ENCODE results near the gene CTDSPL.

The CTDSPL gene

GRCh38 chr3:38005076-38006020, 143.7 kb downstream of the CTDSPL start:
- no peak for TF ChIP-seq CTCF (IDR thresholded peaks at IDR 0.05; ENCODE audit: control insufficient read depth, extremely low read depth, insufficient read depth)
- H3K4me3 ChIP-seq (ENCODE audit: low read depth, low read length), result no peak overlapping the region
- DNase-seq (ENCODE audit: low read depth), result no peak

GRCh38 chr3:38006031-38006430, 144.4 kb downstream of the CTDSPL start:
- DNase-seq (ENCODE audit: low read depth), result no peak
- no peak overlapping the region for H3K4me3 ChIP-seq (ENCODE audit: low read depth, low read length)
- no peak for TF ChIP-seq CTCF (IDR thresholded peaks at IDR 0.05; ENCODE audit: control insufficient read depth, extremely low read depth, insufficient read depth)

GRCh38 chr3:38006445-38006995, 144.8 kb downstream of the CTDSPL start:
- no peak overlapping the region for H3K4me3 ChIP-seq (ENCODE audit: low read depth, low read length)
- TF ChIP-seq CTCF (IDR thresholded peaks at IDR 0.05; ENCODE audit: control insufficient read depth, extremely low read depth, insufficient read depth), result no peak
- DNase-seq (ENCODE audit: low read depth), result no peak

- DNase-seq (ENCODE audit: low read depth), result no peak
- H3K4me3 ChIP-seq (ENCODE audit: low read depth, low read length), result no peak overlapping the region
- no peak for TF ChIP-seq CTCF (IDR thresholded peaks at IDR 0.05; ENCODE audit: control insufficient read depth, extremely low read depth, insufficient read depth)
Observed at GRCh38 chr3:38007754-38008090, 146.0 kb downstream of the CTDSPL start.

- no peak for TF ChIP-seq CTCF (IDR thresholded peaks at IDR 0.05; ENCODE audit: control insufficient read depth, extremely low read depth, insufficient read depth)
- no peak for DNase-seq (ENCODE audit: low read depth)
- no peak overlapping the region for H3K4me3 ChIP-seq (ENCODE audit: low read depth, low read length)
Observed at GRCh38 chr3:38008191-38008701, 146.6 kb downstream of the CTDSPL start.

- DNase-seq (ENCODE audit: low read depth), result no peak
- TF ChIP-seq CTCF (IDR thresholded peaks at IDR 0.05; ENCODE audit: control insufficient read depth, extremely low read depth, insufficient read depth), result no peak
- H3K4me3 ChIP-seq (ENCODE audit: low read depth, low read length), result no peak overlapping the region
Observed at GRCh38 chr3:38008971-38009580, 147.4 kb downstream of the CTDSPL start.

Data from LNCaP clone FGC (cell line).